ENCODE results near the gene PODN.

PODN gene

GRCh38 chr1:53049574-53049967 is 12.4 kb upstream of the PODN start:
- DNase-seq (ENCODE audit: low read depth in 1 of 2, low spot score in 1 of 2): no peak

DNA sequence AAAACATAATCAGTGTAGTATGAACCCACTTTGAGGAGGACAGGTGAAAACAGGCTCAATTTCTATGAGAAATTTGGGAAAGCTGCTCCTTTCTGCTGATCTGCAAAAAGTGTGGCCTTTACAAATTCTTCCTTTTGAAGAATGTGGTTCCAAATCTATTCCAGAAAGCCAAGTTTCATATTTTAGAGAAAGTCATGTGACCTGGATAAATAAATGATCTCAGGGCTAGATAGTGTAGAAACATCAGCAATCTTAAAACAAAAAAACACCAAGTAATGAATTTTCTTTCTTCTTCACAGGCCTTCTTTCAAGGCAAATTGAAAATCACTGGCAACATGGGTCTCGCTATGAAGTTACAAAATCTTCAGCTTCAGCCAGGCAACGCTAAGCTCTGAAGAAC is 11.7 kb upstream of the PODN start:
- no peak for DNase-seq (ENCODE audit: low read depth in 1 of 2, low spot score in 1 of 2)

- no peak for DNase-seq (ENCODE audit: low read depth in 1 of 2, low spot score in 1 of 2)
These were observed 10.3 kb upstream of the PODN start for GRCh38 chr1:53051676-53052075.

GRCh38 chr1:53057127-53057526 is 4.9 kb upstream of the PODN start:
- DNase-seq (ENCODE audit: low read depth in 1 of 2, low spot score in 1 of 2): no peak

DNA sequence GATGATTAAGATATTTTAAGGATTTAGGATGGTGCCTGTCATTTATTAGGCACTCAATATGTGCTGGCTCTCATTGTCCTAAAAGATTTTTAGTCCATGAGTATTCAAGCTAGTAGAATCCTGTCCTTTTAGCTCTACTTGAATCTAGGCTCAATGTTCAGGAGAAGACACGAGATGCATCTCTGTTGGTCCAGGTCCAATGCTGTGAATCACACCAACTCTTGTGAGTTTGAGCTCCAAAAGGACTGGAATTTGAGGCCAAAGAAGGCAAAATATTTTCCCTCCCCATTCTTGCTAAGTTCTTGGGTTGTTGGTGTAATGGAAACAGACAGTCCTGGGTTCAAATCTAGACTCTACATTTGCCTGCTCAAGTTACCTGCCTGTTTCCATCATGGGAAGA is 1.4 kb upstream of the PODN start:
- no peak for DNase-seq (ENCODE audit: low read depth in 1 of 2, low spot score in 1 of 2)

- DNase-seq (ENCODE audit: low read depth in 1 of 2, low spot score in 1 of 2): no peak
These were observed 722 bp upstream of the PODN start for GRCh38 chr1:53061123-53061858.

DNA sequence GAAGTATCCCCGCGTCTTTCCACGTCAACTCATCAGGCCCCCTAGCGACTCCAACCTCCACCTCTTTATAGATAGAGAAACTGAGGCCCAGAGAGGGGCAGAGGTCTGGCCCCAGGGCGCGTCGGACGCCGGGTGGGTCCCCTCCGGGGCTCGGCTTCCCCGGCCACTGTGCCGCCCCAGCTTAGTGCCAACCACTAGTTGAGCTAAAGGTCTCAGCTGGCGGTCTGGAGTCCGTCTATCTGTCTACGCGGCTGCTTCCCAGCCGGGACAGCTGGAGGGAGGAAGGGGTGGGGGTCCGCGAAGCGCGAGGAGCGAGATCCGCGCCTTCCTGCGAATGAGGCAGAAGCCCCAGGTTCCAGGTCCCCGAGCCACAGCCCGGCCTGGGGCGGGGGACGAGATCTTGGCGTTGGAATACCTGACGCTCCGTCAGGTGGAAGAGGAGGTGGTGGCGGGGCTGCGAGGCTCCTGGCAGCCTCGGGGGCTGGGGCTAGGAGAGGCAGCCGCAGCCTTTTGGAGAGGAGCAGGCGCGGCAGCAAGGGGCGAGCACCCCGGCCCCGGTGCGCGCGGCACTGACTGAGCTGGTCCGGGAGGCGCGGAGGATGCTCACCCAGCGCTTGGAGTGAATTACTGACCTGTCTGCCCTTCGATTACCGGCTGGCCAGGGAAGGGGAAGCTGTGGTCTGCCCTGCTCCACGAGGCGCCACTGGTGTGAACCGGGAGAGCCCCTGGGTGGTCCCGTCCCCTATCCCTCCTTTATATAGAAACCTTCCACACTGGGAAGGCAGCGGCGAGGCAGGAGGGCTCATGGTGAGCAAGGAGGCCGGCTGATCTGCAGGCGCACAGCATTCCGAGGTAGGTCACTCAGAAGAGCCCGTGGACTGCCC is 937 bp downstream of the PODN start:
- no peak for DNase-seq (ENCODE audit: low read depth in 1 of 2, low spot score in 1 of 2)

DNA sequence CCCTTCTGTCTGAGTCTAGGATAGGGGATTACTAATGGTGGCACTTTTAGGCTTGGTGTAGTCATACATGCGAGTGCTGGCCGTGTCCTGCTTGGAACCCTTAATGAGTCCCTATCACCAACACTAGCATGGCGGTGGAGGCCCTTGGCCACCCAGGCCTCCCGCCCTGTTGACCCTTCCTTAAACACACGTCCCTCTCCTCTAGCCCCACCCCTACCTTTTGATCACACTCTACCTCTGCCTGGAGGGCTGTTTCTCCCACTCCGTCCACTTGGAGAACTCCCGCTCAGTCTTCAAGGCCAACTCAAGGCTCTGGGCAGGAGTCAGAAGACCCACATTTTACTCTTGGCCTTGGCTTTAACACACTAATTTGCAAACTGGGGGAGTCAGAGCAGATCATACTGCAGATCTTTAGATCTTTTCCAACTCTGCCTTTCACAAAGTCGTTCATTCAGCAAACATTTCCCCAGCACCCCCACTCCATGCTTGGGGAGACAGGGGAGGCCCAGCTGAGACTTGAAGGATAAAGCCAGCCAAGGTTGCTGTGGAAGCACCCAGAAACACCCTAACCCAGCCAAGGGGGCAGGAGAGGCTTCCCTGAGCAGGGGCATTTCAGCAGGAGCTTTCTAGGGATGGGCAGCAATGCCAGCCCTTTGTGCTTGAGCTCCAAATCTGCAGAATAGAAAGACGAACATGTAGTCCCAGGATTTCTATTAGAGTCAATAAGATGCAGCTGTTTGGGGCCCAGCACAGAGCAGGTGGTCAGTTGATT is 1.9 kb downstream of the PODN start:
- no peak for DNase-seq (ENCODE audit: low read depth in 1 of 2, low spot score in 1 of 2)

DNA sequence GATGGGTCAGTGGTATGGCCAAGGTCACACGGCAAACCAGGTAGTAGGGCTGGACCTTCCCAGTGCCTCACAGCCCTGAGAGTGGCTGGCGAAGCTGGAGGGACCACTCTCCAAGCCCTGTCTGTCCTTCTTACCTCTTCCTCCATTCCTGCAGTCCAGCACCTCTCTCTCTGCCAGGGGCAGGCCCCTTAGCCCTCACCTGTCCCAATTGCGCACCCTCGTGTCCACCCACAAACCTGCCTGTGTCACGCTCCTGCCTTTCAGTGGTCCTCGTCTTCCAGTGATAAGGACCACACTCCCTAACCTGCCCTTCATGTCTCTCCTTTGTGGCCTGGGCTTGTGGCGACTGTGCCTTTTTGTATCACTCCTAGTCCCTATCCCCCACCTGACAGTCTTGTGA is 3.4 kb downstream of the PODN start:
- no peak for DNase-seq (ENCODE audit: low read depth in 1 of 2, low spot score in 1 of 2)

GRCh38 chr1:53066488-53066887 is 4.5 kb downstream of the PODN start:
- DNase-seq (ENCODE audit: low read depth in 1 of 2, low spot score in 1 of 2): no peak

- DNase-seq (ENCODE audit: low read depth in 1 of 2, low spot score in 1 of 2): no peak
These were observed 5.1 kb downstream of the PODN start for GRCh38 chr1:53066891-53067738.

- DNase-seq (ENCODE audit: low read depth in 1 of 2, low spot score in 1 of 2): no peak
These were observed 5.9 kb downstream of the PODN start for GRCh38 chr1:53067886-53068285.

- no peak for DNase-seq (ENCODE audit: low read depth in 1 of 2, low spot score in 1 of 2)
These were observed 6.5 kb downstream of the PODN start for GRCh38 chr1:53068314-53069099.

- DNase-seq (ENCODE audit: low read depth in 1 of 2, low spot score in 1 of 2): no peak
These were observed 7.3 kb downstream of the PODN start for GRCh38 chr1:53069265-53069662.

GRCh38 chr1:53069663-53070327 is 7.8 kb downstream of the PODN start:
- no peak for DNase-seq (ENCODE audit: low read depth in 1 of 2, low spot score in 1 of 2)

DNA sequence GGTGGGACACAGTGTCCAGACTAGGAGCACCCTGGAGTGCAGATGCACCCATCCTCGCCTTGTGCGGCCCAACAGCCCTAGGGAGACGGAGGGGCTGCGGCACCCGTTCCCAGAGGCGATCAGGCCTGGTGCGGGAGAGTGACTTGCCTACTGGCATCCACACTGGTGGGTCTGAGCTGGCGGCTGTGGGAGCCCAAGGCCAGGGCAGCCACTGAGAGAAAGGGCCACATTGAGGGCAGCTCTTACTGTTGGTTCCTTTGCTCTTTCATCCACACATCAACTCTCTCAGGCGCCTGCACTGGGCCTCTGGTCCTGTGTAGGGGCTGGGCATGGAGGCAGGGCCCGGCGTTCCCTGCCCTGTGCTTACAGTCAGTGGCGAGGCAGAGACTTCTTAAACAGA is 8.6 kb downstream of the PODN start:
- no peak for DNase-seq (ENCODE audit: low read depth in 1 of 2, low spot score in 1 of 2)

DNA sequence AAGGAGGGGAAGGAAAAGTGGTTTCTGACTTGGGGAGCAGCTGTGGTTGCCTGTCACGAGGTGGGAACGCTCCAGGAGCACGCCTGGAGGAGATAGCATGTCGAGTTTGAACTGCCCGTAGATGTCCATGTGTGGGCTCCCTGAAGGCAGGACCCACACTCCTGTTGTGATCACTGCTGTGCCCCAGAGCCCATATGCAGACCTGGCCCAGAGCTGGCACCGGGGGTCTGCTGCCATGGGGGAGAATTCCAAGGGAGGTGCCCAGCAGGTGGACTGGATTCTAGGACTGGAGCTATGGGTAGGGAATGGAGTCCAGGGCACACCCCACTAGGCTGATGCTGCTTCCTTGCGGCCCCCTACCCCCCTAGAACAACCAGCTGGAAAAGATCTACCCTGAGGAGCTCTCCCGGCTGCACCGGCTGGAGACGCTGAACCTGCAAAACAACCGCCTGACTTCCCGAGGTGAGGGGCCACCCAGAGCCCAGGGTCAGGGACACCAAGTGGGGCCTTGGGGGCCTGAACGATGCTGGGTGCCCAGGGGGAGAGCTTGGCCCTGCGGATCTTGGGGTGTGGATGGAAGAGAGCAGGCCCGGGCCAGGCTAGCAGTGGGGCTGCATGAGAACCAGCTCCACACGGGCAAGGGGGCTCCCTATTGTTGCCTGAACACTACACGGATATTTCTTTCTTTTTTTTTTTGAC is 9.3 kb downstream of the PODN start:
- no peak for DNase-seq (ENCODE audit: low read depth in 1 of 2, low spot score in 1 of 2)

DNA sequence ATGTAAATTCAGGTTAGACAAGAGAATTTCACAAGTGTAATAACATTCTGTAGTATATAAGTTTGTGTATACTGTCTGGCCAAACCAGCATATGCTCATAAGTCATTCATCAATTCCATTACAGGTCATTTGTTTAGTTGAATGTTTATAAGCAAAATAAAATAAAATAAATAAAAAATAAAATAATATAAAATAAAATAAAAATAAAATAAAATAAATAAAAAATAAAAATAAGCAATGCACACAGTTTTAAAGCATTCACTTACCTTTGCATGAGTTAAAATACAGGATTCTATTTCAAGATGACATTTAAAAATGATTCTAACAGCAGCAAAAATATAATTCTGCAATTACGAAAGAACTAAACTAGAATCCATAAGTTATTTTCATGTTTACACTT is 9.9 kb downstream of the PODN start:
- no peak for DNase-seq (ENCODE audit: low read depth in 1 of 2, low spot score in 1 of 2)

DNA sequence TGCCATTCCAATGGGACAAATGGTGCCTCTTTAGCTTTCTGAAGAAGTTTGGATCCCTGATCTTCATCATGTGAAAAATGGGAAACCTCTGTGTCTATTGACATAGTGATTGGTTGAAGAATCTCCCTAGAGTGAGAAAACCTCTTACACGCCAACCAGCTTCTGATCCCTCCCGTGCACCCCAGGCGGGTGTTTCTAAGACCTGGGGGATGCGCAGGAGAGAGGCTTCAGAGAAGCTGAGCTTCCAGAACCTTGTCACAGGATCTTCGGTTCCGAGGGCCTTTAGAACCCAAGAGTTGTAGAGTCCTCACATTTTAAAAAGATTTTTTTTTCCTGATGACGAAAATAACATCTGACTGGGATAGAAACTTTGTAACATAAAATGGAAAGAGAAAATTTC is 11.3 kb downstream of the PODN start:
- DNase-seq (ENCODE audit: low read depth in 1 of 2, low spot score in 1 of 2): no peak
